ENCODE measurements around the gene SUOX. TPM values are rescaled to one million over a fixed set of nuclear protein-coding genes. Genes with fewer than 3 reads are reported as not detected.
A peak's percentile ranks its signal among the peaks of the same experiment; 100 is the strongest.

The SUOX gene
- total RNA-seq (10 to 100 TPM in 2 of 5 donors, 1 to 10 TPM in 3; 9.0 to 67.7 (median 10.0) TPM), polyA plus RNA-seq (10 to 100 TPM in 2 of 3 donors, 1 to 10 TPM in 1; 8.4 to 14.3 (median 11.8) TPM)
- long read RNA-seq, donor 1, partial matches to known transcripts, result 0 of 1 reads
- long read RNA-seq, donor 1, other reads (novel, unspliced or antisense), result 0 of 1 reads
- long read RNA-seq, donor 2, partial matches to known transcripts, result 0 of 6 reads
- long read RNA-seq, donor 2, other reads (novel, unspliced or antisense), result 0 of 6 reads
- long read RNA-seq, donor 3, partial matches to known transcripts, result 0 of 4 reads
- long read RNA-seq, donor 3, other reads (novel, unspliced or antisense), result 0 of 4 reads
- long read RNA-seq, donor 4, result 0 reads
- long read RNA-seq, donor 5, partial matches to known transcripts, result 0 of 7 reads
- long read RNA-seq, donor 5, other reads (novel, unspliced or antisense), result 0 of 7 reads
- long read RNA-seq, donor 6, transcript SUOX-201 (5 exons, 2,364 nt), result major isoform, 6 of 26 reads
- long read RNA-seq, donor 6, transcript SUOX-203 (3 exons, 2,860 nt), result major isoform, 6 of 26 reads
- long read RNA-seq, donor 6, partial matches to known transcripts, result 10 of 26 reads
- long read RNA-seq, donor 6, other reads (novel, unspliced or antisense), result 0 of 26 reads
- long read RNA-seq, donor 7, partial matches to known transcripts, result 0 of 8 reads
- long read RNA-seq, donor 7, other reads (novel, unspliced or antisense), result 0 of 8 reads
- long read RNA-seq, donor 8, partial matches to known transcripts, result 0 of 5 reads
- long read RNA-seq, donor 8, other reads (novel, unspliced or antisense), result 0 of 5 reads
- long read RNA-seq, donor 9, partial matches to known transcripts, result 8 of 12 reads
- long read RNA-seq, donor 9, other reads (novel, unspliced or antisense), result 0 of 12 reads
- long read RNA-seq, donor 10, partial matches to known transcripts, result 0 of 5 reads
- long read RNA-seq, donor 10, other reads (novel, unspliced or antisense), result 0 of 5 reads

GRCh38 chr12:55996715-55997534 lies at the start of gene SUOX:
SUOX (plus strand) TSS chr12:55997276; CDS start chr12:56002222, 4,946 bp downstream.
- Histone ChIP-seq H3K4me1 (peaks cover 7 to 46% (median 38%) of the 10 kb centered on the region in 4 donors), H3K27me3 (no peaks in the 10 kb centered on the region), H3K4me3 (peak within 1 kb of the TSS; percentile 59 to 68 (median 63)), H3K9me3 (no peaks in the 10 kb centered on the region), H3K27ac (peak within 1 kb of the TSS; percentile 82 to 88 (median 86)), H3K36me3 (peaks cover 26 to 54% (median 44%) of the 10 kb centered on the region in 4 donors)
- 1 to 6% (median 2%) methylated on average over 23 to 27 of the region's 27 CpGs for WGBS, 5 donors
- intact Hi-C loops (cut with DNase I; ENCODE audit: low total_unique reads), result no loop called here
- DNase-seq, result peak; percentile 97 to 99
- TF ChIP-seq EP300 (IDR thresholded peaks at IDR 0.05) (no peak), POLR2A (IDR thresholded peaks at IDR 0.05) (no peak), POLR2AphosphoS5 (IDR thresholded peaks at IDR 0.05) (peak; percentile 24 to 90 (median 77))

- Histone ChIP-seq H3K27ac (no peak overlapping the region), H3K9me3 (no peaks in the 10 kb centered on the region), H3K4me1 (peaks cover 0 to 23% (median 6%) of the 10 kb centered on the region in 4 donors), H3K36me3 (peaks cover 13 to 46% (median 41%) of the 10 kb centered on the region in 4 donors), H3K27me3 (no peaks in the 10 kb centered on the region), H3K4me3 (no peak overlapping the region)
- intact Hi-C loops (cut with DNase I; ENCODE audit: low total_unique reads), result no loop called here
- no peak for DNase-seq
- WGBS, 5 donors, result 69 to 90% (median 79%) methylated on average over 4 of the region's 4 CpGs
- TF ChIP-seq CTCF (IDR thresholded peaks at IDR 0.05) (no peak), POLR2AphosphoS5 (IDR thresholded peaks at IDR 0.05) (no peak), POLR2A (IDR thresholded peaks at IDR 0.05) (no peak), EP300 (IDR thresholded peaks at IDR 0.05) (no peak)
These were observed 41.7 kb upstream of the SUOX start for GRCh38 chr12:55955344-55955743.

- 86 to 95% (median 90%) methylated on average over 6 of the region's 6 CpGs for WGBS, 5 donors
- H3K27me3 ChIP-seq, result no peaks in the 10 kb centered on the region
- intact Hi-C loops (cut with DNase I; ENCODE audit: low total_unique reads), result no loop called here
- H3K4me1 ChIP-seq, result peaks cover 0 to 23% (median 6%) of the 10 kb centered on the region in 4 donors
- DNase-seq, result peak; percentile 32 to 62
- H3K27ac ChIP-seq, result no peak overlapping the region
- TF ChIP-seq POLR2AphosphoS5 (IDR thresholded peaks at IDR 0.05), result peak in 1 of 3 donors; percentile 41
- no peak for TF ChIP-seq EP300 (IDR thresholded peaks at IDR 0.05)
- peak in 1 of 7 experiments; percentile 25 for TF ChIP-seq CTCF (IDR thresholded peaks at IDR 0.05)
- peaks cover 11 to 41% (median 38%) of the 10 kb centered on the region in 4 donors for H3K36me3 ChIP-seq
- no peak overlapping the region for H3K4me3 ChIP-seq
- no peaks in the 10 kb centered on the region for H3K9me3 ChIP-seq
These were observed 41.1 kb upstream of the SUOX start for GRCh38 chr12:55955800-55956508.

Measured in stomach (tissue), 19 donors.